A673 (cell line): ENCODE data around the gene ATG14. TPM values are rescaled to one million over a fixed set of nuclear protein-coding genes. Genes with fewer than 3 reads are reported as not detected.

Experiments used
- BruUV-seq: library from RNA; stranded (reverse); fragments of 400-500 nt; replicated peaks from 2 replicates; lab custom pipeline; 2021; lab: Mats Ljungman, UMichigan
- CTCF ChIA-PET: fragments of 300-600 bp; sonication (Branson Sonifier 250); formaldehyde crosslinking; loops from one replicate; lab custom pipeline; 2022; ENCODE audit warnings: antibody characterized with exemption; lab: Charles Lee
- POLR2A ChIA-PET: fragments of 300-600 bp; sonication (Branson Sonifier 250); formaldehyde crosslinking; loops from one replicate; lab custom pipeline; 2022; ENCODE audit warnings: antibody characterized with exemption; ENCODE audit not compliant: low non-redundant PET; lab: Charles Lee
- DNase-seq: peaks from one replicate; pipeline ENCODE4 v3.0.0-alpha.2; 2015; ENCODE audit warnings: low spot score
- H3K27ac ChIP-seq: fragments of 200-600 bp; sonication (generic); 2 replicates; pipeline ENCODE4 v1.5.1; 2016; ENCODE audit warnings: mixed run types, low read depth, mild to moderate bottlenecking, mixed read lengths, antibody characterized with exemption, low read length; ENCODE audit not compliant: poor library complexity, severe bottlenecking
- H3K27me3 ChIP-seq: fragments of 200-600 bp; sonication (generic); replicated peaks from 2 replicates; pipeline ENCODE4 v1.6.1; 2017; ENCODE audit warnings: mixed run types, low read depth, mild to moderate bottlenecking, mixed read lengths, antibody characterized with exemption, low read length; ENCODE audit not compliant: insufficient read depth, poor library complexity
- H3K36me3 ChIP-seq: fragments of 200-600 bp; sonication (generic); 2 replicates; pipeline ENCODE4 v1.6.1; 2016; ENCODE audit warnings: mixed run types, mild to moderate bottlenecking, mixed read lengths, antibody characterized with exemption, low read length; ENCODE audit not compliant: insufficient read depth, poor library complexity, severe bottlenecking
- H3K4me1 ChIP-seq: fragments of 200-600 bp; sonication (generic); 2 replicates; pipeline ENCODE4 v1.6.1; 2017; ENCODE audit warnings: mixed run types, mild to moderate bottlenecking, mixed read lengths, antibody characterized with exemption, low read length; ENCODE audit not compliant: insufficient read depth, poor library complexity, severe bottlenecking
- H3K4me3 ChIP-seq: fragments of 200-600 bp; sonication (generic); 2 replicates; pipeline ENCODE4 v1.5.1; 2016; ENCODE audit warnings: low read depth, mixed run types, mild to moderate bottlenecking, mixed read lengths, low read length; ENCODE audit not compliant: poor library complexity, severe bottlenecking
- H3K9me3 ChIP-seq: fragments of 200-600 bp; sonication (generic); 2 replicates; pipeline ENCODE4 v1.6.1; 2016; ENCODE audit warnings: mixed run types, low read depth, mild to moderate bottlenecking, mixed read lengths, antibody characterized with exemption, low read length; ENCODE audit not compliant: poor library complexity, severe bottlenecking
- EZH2 ChIP-seq: fragments of 200-600 bp; sonication (generic); IDR thresholded peaks from 2 replicates; pipeline ENCODE4 v1.6.1; 2017; ENCODE audit warnings: borderline replicate concordance, low read depth, mild to moderate bottlenecking, mixed read lengths, antibody characterized with exemption, low read length; ENCODE audit not compliant: poor library complexity, severe bottlenecking
- intact Hi-C: fragments of 100-400 bp; cut with micrococcal nuclease; formaldehyde crosslinking; loops from one replicate; pipeline ENCODE4 v1.10.0; 2022; ENCODE audit not compliant: unreplicated experiment
- total RNA-seq: library from RNA; stranded (reverse); gene quantifications from 2 replicates; pipeline ENCODE4 v1.2.3, GENCODE V29; 2021
- TF ChIP-seq, protein P1 (sequence below): fragments of 300-800, 200-600 bp; sonication (generic); conservative IDR thresholded peaks from 2 replicates; pipeline ENCODE4 v1.5.1; 2017; ENCODE audit warnings: low read depth, mild to moderate bottlenecking, antibody characterized with exemption, low read length, moderate library complexity, mixed read lengths

ATG14 gene
- total RNA-seq, 1 experiment from 2014 or later = 10.4 TPM

DNA sequence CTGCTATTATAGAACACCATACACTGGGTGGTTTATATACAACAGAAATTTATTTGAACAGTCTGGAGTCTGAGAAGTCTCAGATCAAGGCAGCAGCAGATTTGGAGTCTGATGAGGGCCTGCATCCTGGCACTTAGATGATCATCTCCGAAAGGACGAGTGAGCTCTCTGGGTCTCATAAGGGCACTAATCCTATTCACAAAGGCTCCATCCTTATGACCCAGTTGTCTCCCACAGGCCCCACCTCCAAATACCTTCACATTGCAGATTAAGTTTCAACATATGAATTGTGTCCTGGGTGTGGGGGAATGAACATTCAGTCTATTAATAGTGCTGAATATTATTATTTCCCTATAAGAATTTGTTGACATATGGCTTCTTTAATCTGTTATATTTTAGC lies 86.8 kb downstream of the ATG14 start:
- intact Hi-C loops = no loop called here
- ChIA-PET CTCF (no interaction called here), POLR2A (no interaction called here)
- Histone ChIP-seq H3K9me3 (no peaks in the 10 kb centered on the region), H3K36me3 (no peaks in the 10 kb centered on the region), H3K4me1 (no peaks in the 10 kb centered on the region), H3K27me3 (no peaks in the 10 kb centered on the region), H3K27ac (no peak overlapping the region), H3K4me3 (no peak overlapping the region)
- BruUV-seq = no TSS peak
- DNase-seq = no peak
- no peak for TF ChIP-seq EZH2
- TF ChIP-seq, protein P1, sequence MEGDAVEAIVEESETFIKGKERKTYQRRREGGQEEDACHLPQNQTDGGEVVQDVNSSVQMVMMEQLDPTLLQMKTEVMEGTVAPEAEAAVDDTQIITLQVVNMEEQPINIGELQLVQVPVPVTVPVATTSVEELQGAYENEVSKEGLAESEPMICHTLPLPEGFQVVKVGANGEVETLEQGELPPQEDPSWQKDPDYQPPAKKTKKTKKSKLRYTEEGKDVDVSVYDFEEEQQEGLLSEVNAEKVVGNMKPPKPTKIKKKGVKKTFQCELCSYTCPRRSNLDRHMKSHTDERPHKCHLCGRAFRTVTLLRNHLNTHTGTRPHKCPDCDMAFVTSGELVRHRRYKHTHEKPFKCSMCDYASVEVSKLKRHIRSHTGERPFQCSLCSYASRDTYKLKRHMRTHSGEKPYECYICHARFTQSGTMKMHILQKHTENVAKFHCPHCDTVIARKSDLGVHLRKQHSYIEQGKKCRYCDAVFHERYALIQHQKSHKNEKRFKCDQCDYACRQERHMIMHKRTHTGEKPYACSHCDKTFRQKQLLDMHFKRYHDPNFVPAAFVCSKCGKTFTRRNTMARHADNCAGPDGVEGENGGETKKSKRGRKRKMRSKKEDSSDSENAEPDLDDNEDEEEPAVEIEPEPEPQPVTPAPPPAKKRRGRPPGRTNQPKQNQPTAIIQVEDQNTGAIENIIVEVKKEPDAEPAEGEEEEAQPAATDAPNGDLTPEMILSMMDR = no peak

DNA sequence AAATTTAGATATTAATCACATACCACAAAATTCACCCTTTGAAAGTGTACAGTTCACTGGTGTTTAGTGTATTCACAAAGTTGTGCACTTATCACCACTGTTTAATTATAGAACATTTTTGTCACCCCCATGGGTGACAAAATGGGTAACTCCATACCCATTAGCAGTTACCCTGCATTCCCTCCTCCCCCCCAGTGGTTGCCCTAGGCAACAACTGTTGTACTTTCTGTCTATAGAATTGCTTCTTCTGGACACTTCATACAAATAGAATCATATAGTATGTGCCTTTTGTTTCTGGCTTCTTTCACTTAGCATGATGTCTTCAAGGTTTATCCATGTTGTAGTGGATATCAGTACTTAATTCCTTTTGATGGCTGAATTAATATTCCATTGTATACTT lies 87.7 kb downstream of the ATG14 start:
- BruUV-seq = no TSS peak

DNA sequence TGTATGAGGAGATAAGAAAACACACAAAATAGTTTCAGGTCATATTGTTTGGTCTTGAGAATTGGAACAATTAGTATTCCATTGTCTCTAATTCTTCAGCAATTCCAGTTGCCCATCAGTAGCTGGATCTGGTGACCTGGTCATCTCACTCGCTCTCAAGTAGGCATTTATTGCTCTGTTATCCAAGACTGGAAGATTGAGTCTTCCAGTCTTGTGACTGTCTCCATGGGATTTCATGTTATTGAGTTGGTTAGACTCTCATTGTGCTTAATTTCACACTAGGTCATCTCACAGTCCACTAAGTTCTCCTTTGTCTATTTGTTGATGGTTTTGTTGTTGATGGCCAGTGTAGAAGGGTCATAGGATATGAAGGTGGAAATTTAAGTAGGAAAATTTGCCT lies 92.9 kb downstream of the ATG14 start:
- H3K4me1 ChIP-seq = no peaks in the 10 kb centered on the region
- ChIA-PET POLR2A (no interaction called here), CTCF (no interaction called here)
- H3K4me3 ChIP-seq = no peak overlapping the region
- no peak for TF ChIP-seq EZH2
- TF ChIP-seq, protein P1 = no peak
- no TSS peak for BruUV-seq
- H3K36me3 ChIP-seq = no peaks in the 10 kb centered on the region
- no peaks in the 10 kb centered on the region for H3K9me3 ChIP-seq
- H3K27me3 ChIP-seq = no peaks in the 10 kb centered on the region
- no peak overlapping the region for H3K27ac ChIP-seq
- intact Hi-C loops = no loop called here
- DNase-seq = no peak

More for the DNA sequence above, 87.7 kb downstream of the ATG14 start:
- intact Hi-C loops = no loop called here
- Histone ChIP-seq H3K27me3 (no peaks in the 10 kb centered on the region), H3K36me3 (no peaks in the 10 kb centered on the region), H3K4me3 (no peak overlapping the region), H3K27ac (no peak overlapping the region), H3K4me1 (no peaks in the 10 kb centered on the region), H3K9me3 (no peaks in the 10 kb centered on the region)
- ChIA-PET CTCF (no interaction called here), POLR2A (no interaction called here)
- TF ChIP-seq EZH2 = no peak
- TF ChIP-seq, protein P1 = no peak
- no peak for DNase-seq
